DND-41 (cell line): Measurements from ENCODE around the gene CLDN6.

Experiments used
- ATAC-seq: fragments of 200-7000 bp; cut with Tn5 transposase; 3 replicates; pipeline ENCODE4 v1.9.1; 2021; ENCODE audit warnings: low read depth; ENCODE audit not compliant: insufficient read depth
- DNase-seq: peaks from one replicate; pipeline ENCODE4 v3.0.0-alpha.2; 2020
- H2AFZ ChIP-seq: 2 replicates; pipeline ENCODE4 v1.6.0; 2012; ENCODE audit warnings: low read depth, low read length
- H3K27ac ChIP-seq: 2 replicates; pipeline ENCODE4 v1.5.1; 2012; ENCODE audit warnings: low read length, inconsistent platforms
- H3K27me3 ChIP-seq: fragments of 200-600 bp; sonication (generic); 2 replicates; pipeline ENCODE4 v1.6.0; 2012; ENCODE audit warnings: low read length, mild to moderate bottlenecking, inconsistent platforms; ENCODE audit not compliant: insufficient read depth, poor library complexity
- H3K36me3 ChIP-seq: 2 replicates; pipeline ENCODE4 v1.5.1; 2012; ENCODE audit warnings: low read length, inconsistent platforms; ENCODE audit not compliant: insufficient read depth
- H3K4me1 ChIP-seq: 2 replicates; pipeline ENCODE4 v1.5.1; 2012; ENCODE audit warnings: mild to moderate bottlenecking, low read length; ENCODE audit not compliant: insufficient read depth
- H3K4me2 ChIP-seq: 2 replicates; pipeline ENCODE4 v1.6.0; 2012; ENCODE audit warnings: mild to moderate bottlenecking, moderate library complexity, low read length, inconsistent platforms; ENCODE audit not compliant: insufficient read depth
- H3K4me3 ChIP-seq, 2 experiments: fragments of 200-600 bp in 1 of 2; shearing (Covaris generic) in 1 of 2; 2 replicates each; pipeline ENCODE4 v1.5.1; 2012 to 2016; ENCODE audit warnings: inconsistent platforms in 2 of 2, low read length in 2 of 2, mild to moderate bottlenecking in 2 of 2, low read depth in 1 of 2, moderate library complexity in 1 of 2
- H3K79me2 ChIP-seq: 2 replicates; pipeline ENCODE4 v1.6.0; 2012; ENCODE audit warnings: low read length, inconsistent platforms; ENCODE audit not compliant: insufficient read depth
- H3K9ac ChIP-seq: 2 replicates; pipeline ENCODE4 v1.6.0; 2012; ENCODE audit warnings: low read depth, mild to moderate bottlenecking, inconsistent platforms, low read length, moderate library complexity
- H3K9me3 ChIP-seq: 2 replicates; pipeline ENCODE4 v1.5.1; 2012; ENCODE audit warnings: low read length, moderate library complexity, mild to moderate bottlenecking, inconsistent platforms; ENCODE audit not compliant: insufficient read depth, severe bottlenecking
- H4K20me1 ChIP-seq: 2 replicates; pipeline ENCODE4 v1.6.0; 2012; ENCODE audit warnings: low read length; ENCODE audit not compliant: insufficient read depth
- EZH2 ChIP-seq: IDR thresholded peaks from 3 replicates; pipeline ENCODE4 v1.6.1; 2012; ENCODE audit warnings: borderline replicate concordance, low read depth, mild to moderate bottlenecking, moderate library complexity, low read length, inconsistent platforms; ENCODE audit not compliant: severe bottlenecking
- TF ChIP-seq, protein P1 (sequence below): IDR thresholded peaks from 2 replicates; pipeline ENCODE4 v1.5.1; 2012; ENCODE audit warnings: borderline replicate concordance, low read length, moderate library complexity, mild to moderate bottlenecking; ENCODE audit not compliant: poor library complexity, severe bottlenecking; ENCODE audit errors: extremely low read depth

Gene CLDN6

DNA sequence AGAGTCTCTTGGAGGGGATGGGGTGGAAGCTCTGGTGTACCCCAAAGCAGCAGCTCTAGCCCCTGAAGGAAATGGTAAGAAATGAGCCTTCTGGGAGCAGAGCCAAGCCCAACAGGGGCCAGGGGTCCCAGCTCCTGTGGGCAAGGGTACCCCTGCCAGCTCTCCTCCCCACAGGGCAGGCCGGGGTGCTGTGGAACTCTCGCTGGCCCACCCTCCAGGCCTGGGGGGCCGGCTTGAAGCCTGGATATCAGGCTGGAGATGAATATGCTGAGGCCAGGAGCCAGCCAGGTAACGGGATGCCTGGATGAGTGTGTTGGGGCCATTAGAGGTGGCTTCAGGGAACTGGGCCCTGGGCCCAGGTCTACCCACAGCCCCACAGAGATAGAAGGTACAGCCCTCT, 17.4 kb downstream of the CLDN6 start:
- Histone ChIP-seq H3K27ac (no peak overlapping the region), H2AFZ (no peak overlapping the region), H3K4me1 (peaks cover 13% of the 10 kb centered on the region), H3K9ac (no peak overlapping the region), H3K9me3 (no peaks in the 10 kb centered on the region), H3K4me2 (no peak overlapping the region), H3K36me3 (no peaks in the 10 kb centered on the region), H3K4me3 (no peak overlapping the region), H3K27me3 (no peaks in the 10 kb centered on the region), H3K79me2 (no peaks in the 10 kb centered on the region), H4K20me1 (no peaks in the 10 kb centered on the region)
- no peak for DNase-seq
- TF ChIP-seq, protein P1, sequence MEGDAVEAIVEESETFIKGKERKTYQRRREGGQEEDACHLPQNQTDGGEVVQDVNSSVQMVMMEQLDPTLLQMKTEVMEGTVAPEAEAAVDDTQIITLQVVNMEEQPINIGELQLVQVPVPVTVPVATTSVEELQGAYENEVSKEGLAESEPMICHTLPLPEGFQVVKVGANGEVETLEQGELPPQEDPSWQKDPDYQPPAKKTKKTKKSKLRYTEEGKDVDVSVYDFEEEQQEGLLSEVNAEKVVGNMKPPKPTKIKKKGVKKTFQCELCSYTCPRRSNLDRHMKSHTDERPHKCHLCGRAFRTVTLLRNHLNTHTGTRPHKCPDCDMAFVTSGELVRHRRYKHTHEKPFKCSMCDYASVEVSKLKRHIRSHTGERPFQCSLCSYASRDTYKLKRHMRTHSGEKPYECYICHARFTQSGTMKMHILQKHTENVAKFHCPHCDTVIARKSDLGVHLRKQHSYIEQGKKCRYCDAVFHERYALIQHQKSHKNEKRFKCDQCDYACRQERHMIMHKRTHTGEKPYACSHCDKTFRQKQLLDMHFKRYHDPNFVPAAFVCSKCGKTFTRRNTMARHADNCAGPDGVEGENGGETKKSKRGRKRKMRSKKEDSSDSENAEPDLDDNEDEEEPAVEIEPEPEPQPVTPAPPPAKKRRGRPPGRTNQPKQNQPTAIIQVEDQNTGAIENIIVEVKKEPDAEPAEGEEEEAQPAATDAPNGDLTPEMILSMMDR = no peak
- TF ChIP-seq EZH2 = no peak
- no peak for ATAC-seq

DNA sequence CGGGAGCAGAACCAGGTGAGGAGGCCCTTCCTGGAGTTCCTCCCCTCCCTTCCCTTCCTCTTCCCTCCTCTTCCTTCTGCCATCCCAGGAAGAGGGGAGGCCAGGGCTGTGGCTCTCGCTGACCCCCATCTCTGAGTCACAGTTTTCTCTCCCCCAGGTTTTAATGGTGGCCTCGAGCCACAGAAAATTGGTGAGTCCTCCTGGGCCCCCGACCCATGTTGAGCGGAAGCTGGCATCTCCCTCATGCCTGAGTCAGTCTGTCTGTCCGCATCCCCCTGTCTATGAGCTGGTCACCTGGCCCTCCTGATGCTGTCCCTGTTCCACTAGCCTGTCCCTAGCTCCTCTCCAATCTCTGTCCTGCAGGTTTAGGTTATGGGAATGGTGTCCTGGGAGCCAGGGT, 18.1 kb downstream of the CLDN6 start:
- Histone ChIP-seq H3K79me2 (no peaks in the 10 kb centered on the region), H3K9me3 (no peaks in the 10 kb centered on the region), H3K27ac (no peak overlapping the region), H3K4me1 (peaks cover 11% of the 10 kb centered on the region), H3K27me3 (no peaks in the 10 kb centered on the region), H4K20me1 (no peaks in the 10 kb centered on the region), H3K4me3 (no peak overlapping the region), H3K4me2 (no peak overlapping the region), H3K9ac (no peak overlapping the region), H3K36me3 (no peaks in the 10 kb centered on the region), H2AFZ (no peak overlapping the region)
- ATAC-seq = no peak
- no peak for DNase-seq
- TF ChIP-seq, protein P1 = no peak
- no peak for TF ChIP-seq EZH2

DNA sequence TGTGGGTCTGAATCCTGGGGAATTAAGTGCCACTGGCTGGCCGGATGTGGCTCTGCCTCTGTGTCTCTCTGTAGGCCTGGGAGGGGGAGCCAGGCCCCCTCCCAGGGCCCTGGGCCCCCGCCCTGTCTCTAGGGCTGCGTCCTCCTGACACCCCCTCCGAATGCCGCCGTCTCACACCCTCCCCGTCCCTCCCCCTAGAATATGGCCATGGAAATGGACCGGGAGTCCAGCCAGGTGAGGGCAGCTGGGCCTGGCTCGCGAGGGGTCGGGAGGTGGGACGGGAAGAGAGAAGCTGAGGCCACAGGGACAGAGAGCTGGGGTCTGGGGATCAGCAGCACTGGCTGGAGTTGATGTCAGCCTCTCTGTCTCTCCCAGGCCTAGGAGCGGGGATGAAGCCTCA, 21.7 kb downstream of the CLDN6 start:
- Histone ChIP-seq H3K4me1 (no peaks in the 10 kb centered on the region), H3K4me3 (no peak overlapping the region), H3K36me3 (no peaks in the 10 kb centered on the region), H3K27ac (no peak overlapping the region), H2AFZ (no peak overlapping the region), H3K27me3 (no peaks in the 10 kb centered on the region), H4K20me1 (peaks cover 4% of the 10 kb centered on the region; the same call in 1 of the 2 replicates), H3K9ac (no peak overlapping the region), H3K4me2 (no peak overlapping the region), H3K9me3 (no peaks in the 10 kb centered on the region), H3K79me2 (no peaks in the 10 kb centered on the region)
- no peak for TF ChIP-seq EZH2
- DNase-seq (no peak), ATAC-seq (no peak)

DNA sequence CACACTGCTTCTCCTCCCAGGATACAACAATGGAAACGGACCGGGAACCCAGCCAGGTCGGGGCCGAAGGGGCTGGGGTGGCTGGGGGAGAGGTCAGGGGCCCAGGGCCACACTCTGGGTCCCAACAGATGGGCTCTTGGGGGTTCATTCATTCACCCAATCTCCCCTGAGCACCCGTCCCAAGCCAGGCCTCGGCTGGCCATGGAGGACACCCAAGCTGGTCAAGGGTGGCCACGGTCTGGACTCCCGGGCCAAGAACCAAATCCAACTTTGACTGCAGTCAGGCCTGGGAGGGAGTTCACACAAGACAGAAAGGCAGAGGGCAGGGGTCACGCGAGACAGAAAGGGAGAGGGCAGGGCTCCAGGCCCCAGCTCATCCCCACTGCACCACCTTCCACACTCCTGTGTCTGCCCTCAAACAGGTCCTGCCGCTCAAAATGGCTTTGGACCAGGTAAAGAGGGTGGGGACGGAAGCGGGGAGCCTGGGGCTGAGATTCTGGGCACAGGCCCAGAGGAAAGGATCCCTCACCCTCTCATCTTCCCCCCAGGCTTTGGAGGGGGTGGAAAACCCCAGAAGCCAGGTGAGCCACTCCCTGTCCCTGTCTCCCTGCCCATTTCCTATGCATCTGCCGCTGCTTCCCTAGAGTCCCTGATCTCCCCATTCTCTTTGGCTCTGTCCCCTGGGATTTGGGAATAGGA, 25.5 kb downstream of the CLDN6 start:
- TF ChIP-seq, protein P1 = no peak
- TF ChIP-seq EZH2 = no peak
- no peak for ATAC-seq

More for the DNA sequence above, 25.5 kb downstream of the CLDN6 start:
- H3K36me3 ChIP-seq = no peaks in the 10 kb centered on the region
- no peak overlapping the region for H2AFZ ChIP-seq
- no peak overlapping the region for H3K4me2 ChIP-seq
- H3K79me2 ChIP-seq = no peaks in the 10 kb centered on the region
- H4K20me1 ChIP-seq = peaks cover 4% of the 10 kb centered on the region; the same call in 1 of the 2 replicates
- H3K9ac ChIP-seq = no peak overlapping the region
- H3K9me3 ChIP-seq = no peaks in the 10 kb centered on the region
- H3K27ac ChIP-seq = no peak overlapping the region
- H3K27me3 ChIP-seq = no peaks in the 10 kb centered on the region
- no peak overlapping the region for H3K4me3 ChIP-seq
- DNase-seq = no peak
- no peaks in the 10 kb centered on the region for H3K4me1 ChIP-seq
